T-helper 9 cell (primary cell): ENCODE data around the gene HOXB9.

Source experiments
- DNase-seq: peaks from one replicate; pipeline ENCODE4 v3.0.0-alpha.2; 2020

The HOXB9 gene

DNA sequence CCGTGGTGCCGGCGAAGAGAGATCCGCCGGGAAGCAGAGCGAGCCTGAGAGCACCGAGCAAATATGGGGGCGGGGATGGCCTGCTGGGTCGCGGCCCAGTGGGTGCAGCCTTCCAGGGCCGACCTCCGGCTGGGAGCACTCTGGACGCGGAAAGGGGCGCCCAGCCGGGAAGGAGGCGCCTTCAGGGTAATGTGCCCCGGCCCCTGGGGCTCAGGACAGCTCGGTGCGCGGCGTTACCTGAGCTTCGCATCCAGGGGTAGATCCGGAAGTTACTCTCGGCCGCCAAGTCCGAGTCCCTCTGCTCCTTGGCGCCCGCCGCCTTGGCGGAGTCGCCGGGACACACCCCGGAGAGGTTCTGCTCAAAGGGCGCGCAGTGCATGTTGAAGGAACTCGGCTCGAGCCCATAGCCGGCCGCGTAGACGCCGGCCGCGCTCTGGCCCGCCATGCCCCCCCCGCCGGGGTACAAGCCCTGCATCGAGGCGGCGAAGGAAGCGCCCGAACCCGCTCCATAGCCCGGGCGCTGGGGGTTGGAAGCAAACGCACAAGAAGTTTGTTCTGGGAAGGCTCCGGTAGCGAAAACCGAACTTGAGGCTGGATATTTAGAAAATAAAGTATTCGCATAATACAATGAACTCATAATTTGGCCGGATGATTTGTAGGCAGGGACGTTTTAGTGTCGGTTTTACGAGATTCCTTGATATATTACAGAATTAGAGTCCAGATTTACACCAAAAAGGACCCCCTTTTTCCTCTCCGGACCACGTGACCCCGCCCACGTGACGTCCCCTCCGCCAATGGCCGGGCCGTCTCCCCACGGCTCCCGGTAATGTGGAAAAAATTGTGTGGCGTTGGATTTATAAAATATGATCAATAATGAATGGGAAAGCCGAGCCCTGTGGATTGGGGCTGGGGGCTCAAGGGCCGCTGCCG lies 15.6 kb downstream of the HOXB9 start, which contains the start of gene HOXB7:
Gene HOXB7 (minus strand): TSS at position 736 of the 930 bp plus-strand sequence. CDS start 99 bp downstream, at position 637.
- DNase-seq, result peak; percentile 56

GRCh38 chr17:48609759-48610281 lies 16.3 kb downstream of the HOXB9 start:
- no peak for DNase-seq

GRCh38 chr17:48609033-48609432 lies 17.1 kb downstream of the HOXB9 start:
- DNase-seq, result no peak

- no peak for DNase-seq
These were observed 17.7 kb downstream of the HOXB9 start for GRCh38 chr17:48608494-48608834.

GRCh38 chr17:48606892-48607614 lies 19.1 kb downstream of the HOXB9 start:
- DNase-seq, result no peak

DNA sequence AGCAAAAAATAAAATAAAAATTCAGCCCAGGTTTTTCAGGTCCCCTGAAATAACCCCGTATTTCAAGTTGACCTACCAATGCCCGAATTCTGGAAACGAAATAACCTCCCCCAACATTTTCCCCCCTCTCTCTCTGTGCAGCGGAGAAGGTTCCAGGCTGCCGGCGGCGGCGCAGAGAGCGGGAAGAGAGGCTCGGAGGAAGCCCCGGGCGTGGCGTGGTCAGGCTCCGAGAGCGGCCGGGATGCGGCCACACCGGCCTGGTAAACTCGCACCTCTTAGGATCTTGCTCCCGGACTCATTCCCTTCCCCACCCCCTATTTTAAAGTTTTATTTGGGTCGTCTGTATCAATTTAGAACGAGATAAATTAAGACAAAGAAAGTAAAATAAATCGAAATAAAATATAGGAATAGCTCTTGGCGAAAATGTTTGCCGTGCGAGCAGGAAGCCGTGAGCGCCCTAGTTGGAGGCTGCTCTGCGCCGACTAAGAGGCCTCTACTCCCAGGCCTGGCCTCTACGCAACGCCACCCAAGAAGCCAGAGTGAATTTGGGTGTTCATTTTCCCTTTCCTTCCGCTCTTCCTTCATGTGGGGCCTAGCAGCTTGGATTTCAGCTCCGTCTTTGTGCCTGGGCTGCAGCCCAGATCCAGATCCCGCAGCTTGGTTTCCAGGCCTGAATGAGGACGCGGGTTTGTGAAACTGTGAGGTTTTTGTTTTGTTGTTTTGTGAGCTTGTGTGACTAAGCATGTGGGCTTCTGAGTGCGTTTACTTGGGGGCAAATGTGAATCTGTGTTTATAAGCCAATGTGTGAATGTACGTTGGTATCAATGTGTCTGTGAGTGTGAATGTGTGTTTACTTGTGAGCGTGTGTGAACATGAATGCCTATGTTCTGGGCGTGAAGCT lies 19.9 kb downstream of the HOXB9 start:
- no peak for DNase-seq

DNA sequence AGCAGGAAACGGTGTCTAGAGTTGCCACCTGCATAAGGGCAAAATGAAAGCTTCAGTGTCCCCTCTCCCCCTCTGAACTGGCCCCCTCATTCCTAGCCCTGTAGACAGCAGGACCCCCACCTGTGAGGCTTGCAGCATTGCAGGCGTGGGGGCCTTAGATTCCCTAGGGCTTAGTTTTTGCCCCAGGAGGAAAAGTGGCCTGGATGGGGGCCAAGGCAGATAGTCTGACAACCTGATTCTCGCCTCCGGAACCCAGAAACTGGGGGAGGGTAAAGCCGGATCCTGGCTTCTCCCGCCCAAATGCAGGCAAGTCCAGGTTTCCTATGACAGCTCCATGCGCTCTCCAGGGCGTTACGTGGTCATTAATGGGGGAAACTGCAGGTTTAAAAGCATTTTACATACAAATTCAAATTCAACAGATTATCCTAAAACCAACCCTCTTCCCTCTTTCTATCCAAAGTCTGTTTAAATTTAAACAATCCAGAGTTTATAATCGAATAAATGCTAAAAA lies 20.7 kb downstream of the HOXB9 start:
- no peak for DNase-seq

DNA sequence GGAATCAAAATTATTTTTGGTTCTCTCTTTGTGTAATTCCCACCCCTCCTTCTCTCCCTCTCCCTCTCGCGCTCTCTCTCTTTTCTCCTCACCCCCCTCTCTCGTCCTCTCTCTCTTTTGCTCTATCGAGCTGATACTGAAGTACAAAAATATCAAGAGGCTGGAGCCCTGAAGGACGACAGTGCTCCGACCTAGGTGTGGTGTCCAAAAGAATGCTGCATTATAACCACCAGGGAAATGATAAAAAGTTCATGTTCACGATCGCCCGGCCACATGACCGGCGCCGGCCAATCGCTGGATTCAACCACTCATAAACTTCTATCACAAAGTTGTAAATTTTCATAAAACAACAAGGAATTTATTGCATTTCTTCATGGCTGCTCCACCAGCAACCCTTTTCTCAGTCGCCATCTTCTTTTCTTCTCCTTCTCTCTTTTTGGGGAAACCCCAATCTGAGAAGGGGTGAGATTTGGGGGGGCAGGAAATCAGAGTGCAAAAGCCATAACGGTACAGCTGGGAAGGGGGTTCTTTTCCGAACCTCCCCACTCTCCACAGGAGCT lies 21.3 kb downstream of the HOXB9 start, which contains the start of gene HOXB6:
Gene HOXB6 (minus strand): TSS at position 217 of the 560 bp plus-strand sequence. CDS start 6,836 bp downstream, outside the sequence.
- DNase-seq, result no peak

DNA sequence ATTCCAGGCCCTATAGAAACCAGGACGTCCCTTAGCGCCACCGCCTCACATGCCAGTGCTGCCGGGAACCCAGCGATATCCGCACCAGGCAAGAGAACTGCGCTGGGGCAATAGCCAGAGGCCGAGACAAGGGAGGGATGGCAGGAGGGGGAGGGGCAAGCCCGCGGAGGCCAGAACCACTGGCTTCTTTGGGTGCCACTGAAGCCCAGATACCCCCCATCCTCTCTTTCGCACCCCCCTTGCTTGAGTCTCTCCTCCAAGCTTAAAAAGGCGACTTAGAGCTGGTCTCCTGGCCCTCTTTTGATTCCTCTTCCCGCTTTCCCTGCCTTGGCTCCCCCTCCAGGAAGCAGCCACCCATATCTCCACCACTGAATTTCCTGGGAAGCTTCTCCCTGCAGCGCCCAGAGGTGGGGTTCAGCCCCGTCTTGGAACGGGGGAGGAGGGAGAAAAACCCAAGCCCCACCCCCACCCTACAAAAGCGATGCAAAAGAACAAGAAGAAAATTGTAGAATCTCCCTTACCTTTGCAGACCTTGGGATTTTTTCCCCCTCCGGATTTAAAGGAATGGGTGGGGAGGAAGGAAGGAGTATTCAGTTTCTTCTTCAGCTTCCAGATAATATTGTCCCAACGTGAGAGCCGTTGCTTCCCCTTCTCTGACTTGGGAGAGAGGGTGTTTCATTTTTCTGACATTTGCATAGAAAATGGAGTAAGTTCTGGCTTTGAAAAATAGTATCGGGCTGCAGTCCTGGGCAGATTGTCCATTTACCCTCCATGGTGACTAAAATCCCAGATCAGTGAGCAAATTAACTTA lies 22.0 kb downstream of the HOXB9 start:
- DNase-seq, result no peak

- no peak for DNase-seq
These were observed 24.4 kb downstream of the HOXB9 start for GRCh38 chr17:48601539-48602425.

DNA sequence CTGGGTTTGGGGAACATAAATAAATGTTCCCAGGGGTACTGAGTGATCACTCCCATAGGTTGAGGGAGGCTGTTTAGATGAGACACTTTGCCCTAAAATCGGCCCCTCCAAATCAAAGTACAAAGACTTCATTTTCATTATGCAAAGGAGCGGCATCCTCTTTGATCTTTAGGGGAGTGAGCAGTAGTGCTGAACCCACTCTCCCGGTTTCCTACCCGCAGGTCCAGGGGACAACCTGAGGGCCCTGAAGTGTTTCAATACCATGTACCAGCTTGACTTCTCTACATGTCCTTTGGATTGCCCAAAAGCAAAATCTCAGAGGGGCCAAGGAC lies 25.0 kb downstream of the HOXB9 start:
- no peak for DNase-seq

DNA sequence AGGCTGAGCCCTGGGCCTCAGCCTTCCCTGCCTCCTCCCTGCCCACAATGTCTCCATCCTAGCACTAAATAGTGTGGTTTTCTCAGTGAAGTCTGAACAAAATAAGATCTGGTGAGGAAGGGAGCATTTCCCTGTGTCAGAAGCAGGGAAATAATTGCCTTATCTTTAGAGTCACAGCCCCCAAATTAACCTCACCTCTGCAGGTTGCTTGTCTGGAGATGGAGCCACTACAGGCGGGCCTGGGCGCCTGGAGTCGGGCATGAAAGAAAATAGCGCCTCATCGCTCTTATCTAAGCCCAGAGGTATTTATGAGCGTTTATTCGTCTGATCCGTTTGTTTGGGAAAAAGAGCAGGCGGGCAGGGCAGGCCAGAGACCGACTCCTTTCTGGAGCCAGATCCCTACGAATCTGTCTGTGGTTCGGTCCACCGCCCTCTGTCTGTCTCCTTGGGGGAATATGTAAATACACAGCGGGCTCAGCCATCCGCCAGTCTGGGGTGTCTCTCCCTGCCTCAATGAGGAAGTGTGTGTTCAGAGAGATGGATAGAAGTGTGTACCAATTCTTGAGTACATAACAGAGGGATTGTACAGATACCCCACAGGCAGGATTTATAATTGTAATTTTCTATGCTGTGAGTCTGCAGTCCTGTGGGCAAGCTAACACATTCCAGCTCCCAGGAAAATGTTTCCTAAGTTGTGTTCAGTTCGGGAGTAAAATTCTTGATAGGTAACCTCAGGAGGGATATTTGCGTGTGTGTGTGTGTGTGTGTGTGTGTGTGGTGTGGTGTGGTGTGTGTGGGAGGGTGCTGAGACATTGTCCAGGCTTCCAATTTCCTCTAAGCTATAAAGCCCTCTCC lies 25.7 kb downstream of the HOXB9 start:
- no peak for DNase-seq

DNA sequence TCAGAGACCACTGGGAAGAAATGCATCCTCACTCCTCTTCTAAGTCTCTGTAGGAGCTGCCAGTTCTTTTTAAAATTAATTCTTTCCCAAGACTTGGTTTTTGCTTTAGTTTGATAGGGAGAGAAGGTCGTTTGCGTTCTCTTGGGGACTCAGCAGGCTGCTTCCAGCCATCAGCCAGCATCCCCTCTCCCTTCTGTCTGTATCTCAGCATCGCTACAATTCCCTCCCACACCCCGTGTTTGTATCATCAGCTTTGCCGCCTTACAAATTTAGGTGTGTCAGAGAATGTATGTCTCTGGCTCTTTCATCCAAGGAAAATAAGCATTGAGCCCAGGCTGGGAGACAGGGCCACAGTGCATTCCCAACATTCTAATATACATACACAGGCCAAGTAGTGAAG lies 26.8 kb downstream of the HOXB9 start:
- DNase-seq, result no peak

DNA sequence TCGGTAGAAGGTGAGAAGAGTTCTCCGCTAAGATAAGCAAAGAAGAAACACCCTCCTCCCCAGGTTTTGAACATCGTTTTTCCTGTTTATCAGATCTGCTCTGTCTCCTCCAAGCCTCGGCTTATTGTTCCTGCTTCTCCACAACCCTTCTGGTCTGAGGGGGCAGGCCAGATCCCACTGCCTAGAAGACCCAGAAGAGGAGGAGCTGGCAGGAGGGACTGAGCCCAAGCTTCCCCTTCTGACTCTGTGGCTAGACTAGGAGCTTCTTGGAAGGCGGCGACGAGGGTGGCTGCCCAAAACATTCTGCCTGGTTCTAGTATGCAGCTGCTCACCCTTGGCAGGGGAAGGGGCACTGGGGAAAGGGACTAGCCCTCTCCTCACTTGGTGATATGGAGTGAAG lies 27.4 kb downstream of the HOXB9 start:
- DNase-seq, result no peak

GRCh38 chr17:48597778-48598631 lies 28.2 kb downstream of the HOXB9 start:
- DNase-seq, result no peak

DNA sequence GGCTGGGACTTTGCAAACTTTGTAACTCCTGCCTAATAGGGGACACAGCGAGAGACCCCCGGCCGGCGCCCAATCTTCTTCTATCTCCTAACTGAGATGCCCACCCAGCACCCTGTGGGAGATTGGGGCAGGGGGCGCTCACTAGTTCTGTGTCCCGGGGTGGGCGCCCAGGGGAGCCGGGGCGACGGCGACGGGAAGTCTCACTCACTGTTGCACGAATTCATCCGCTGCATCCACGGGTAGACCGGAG lies 28.7 kb downstream of the HOXB9 start:
- DNase-seq, result no peak

GRCh38 chr17:48596735-48597527 lies 29.2 kb downstream of the HOXB9 start:
- DNase-seq, result no peak
